Caco-2 (cell line): ENCODE measurements around the gene CENPP. TPM values are rescaled to one million over a fixed set of nuclear protein-coding genes. Genes with fewer than 3 reads are reported as not detected.

Source experiments
- Bru-seq: library from RNA; stranded (reverse); fragments of 400-500 nt; gene quantifications from one replicate; lab custom pipeline; 2021; lab: Mats Ljungman, UMichigan
- BruChase-seq, 2 experiments: library from RNA; stranded (reverse); fragments of 400-500 nt; gene quantifications; one replicate each; lab custom pipeline; 2021; lab: Mats Ljungman, UMichigan
- BruUV-seq: library from RNA; stranded (reverse); fragments of 400-500 nt; replicated peaks from 2 replicates; lab custom pipeline; 2021; lab: Mats Ljungman, UMichigan
- CTCF ChIA-PET: fragments of 300-600 bp; sonication (Branson Sonifier 250); formaldehyde crosslinking; loops from one replicate; lab custom pipeline; 2022; ENCODE audit warnings: antibody characterized with exemption; lab: Charles Lee
- POLR2A ChIA-PET: fragments of 300-600 bp; sonication (Branson Sonifier 250); formaldehyde crosslinking; loops from one replicate; lab custom pipeline; 2022; ENCODE audit warnings: antibody characterized with exemption; lab: Charles Lee
- DNase-seq, 2 experiments: peaks; one replicate each; pipeline versions ENCODE4 v3.0.0 to v3.0.0-alpha.2; 2020 to 2022
- H3K27me3 ChIP-seq: replicated peaks from 2 replicates; pipeline ENCODE4 v1.6.0; 2011; ENCODE audit warnings: low read length; ENCODE audit not compliant: control insufficient read depth, insufficient read depth
- H3K36me3 ChIP-seq: 2 replicates; pipeline ENCODE4 v1.5.1; 2011; ENCODE audit warnings: low read length; ENCODE audit not compliant: control insufficient read depth, insufficient read depth
- H3K4me1 ChIP-seq: fragments of 250-450 bp; sonication (Bioruptor Pico); 2 replicates; pipeline ENCODE4 v1.5.1; 2020; ENCODE audit warnings: mild to moderate bottlenecking
- H3K4me3 ChIP-seq: 2 replicates; pipeline ENCODE4 v1.5.1; 2011; ENCODE audit warnings: low read depth, mild to moderate bottlenecking, control low read depth, low read length
- H3K9me3 ChIP-seq: fragments of 250-450 bp; sonication (Bioruptor Pico); 2 replicates; pipeline ENCODE4 v1.5.1; 2020; ENCODE audit warnings: mild to moderate bottlenecking, moderate library complexity
- H3K27ac Mint-ChIP-seq: one replicate; pipeline ENCODE4 v1.8.0; 2022; ENCODE audit warnings: mixed read lengths; ENCODE audit not compliant: unreplicated experiment
- H3K27me3 Mint-ChIP-seq: one replicate; pipeline ENCODE4 v1.8.0; 2022; ENCODE audit warnings: mixed read lengths; ENCODE audit not compliant: insufficient read depth, unreplicated experiment
- H3K36me3 Mint-ChIP-seq: one replicate; pipeline ENCODE4 v1.8.0; 2022; ENCODE audit warnings: mild to moderate bottlenecking, mixed read lengths; ENCODE audit not compliant: insufficient read depth, unreplicated experiment
- H3K4me1 Mint-ChIP-seq: one replicate; pipeline ENCODE4 v1.8.0; 2022; ENCODE audit warnings: low read depth, mixed read lengths; ENCODE audit not compliant: unreplicated experiment
- H3K4me3 Mint-ChIP-seq: one replicate; pipeline ENCODE4 v1.8.0; 2022; ENCODE audit warnings: mild to moderate bottlenecking, moderate library complexity, mixed read lengths; ENCODE audit not compliant: unreplicated experiment
- H3K9me3 Mint-ChIP-seq: one replicate; pipeline ENCODE4 v1.8.0; 2022; ENCODE audit warnings: mixed read lengths; ENCODE audit not compliant: unreplicated experiment
- intact Hi-C: fragments of 100-400 bp; cut with micrococcal nuclease; formaldehyde crosslinking; loops from one replicate; pipeline ENCODE4 v1.10.0; 2022; ENCODE audit not compliant: unreplicated experiment
- long read RNA-seq: library from polyadenylated mRNA; stranded (forward); transcript quantifications from one replicate; pipeline ENCODE4 v2.0.0, GENCODE V29; 2022
- total RNA-seq: library from RNA; stranded (reverse); gene quantifications from 2 replicates; pipeline ENCODE4 v1.2.3, GENCODE V29; 2022
- TF ChIP-seq, protein P1 (sequence below), 2 experiments: fragments of 200-600 bp in 1 of 2; IDR thresholded peaks; 1 replicate in 1 of 2; 2 replicates in 1 of 2; pipeline versions ENCODE4 v1.5.1 to v1.8.0; 2011 to 2022; ENCODE audit warnings: antibody characterized with exemption in 1 of 2, control low read depth in 1 of 2, inconsistent platforms in 1 of 2, low read depth in 1 of 2, low read length in 1 of 2, mild to moderate bottlenecking in 1 of 2, moderate library complexity in 1 of 2; ENCODE audit not compliant: insufficient read depth in 1 of 2, severe bottlenecking in 1 of 2, unreplicated experiment in 1 of 2

Gene CENPP
- 7.6 and 7.8 TPM in 2 replicates for total RNA-seq
- percentile 54 among the genes with signal in this experiment for Bru-seq, nascent RNA
- BruChase-seq, experiment 1, labeled RNA remaining after a 2-hour chase = percentile 73 among the genes with signal in this experiment
- percentile 62 among the genes with signal in this experiment for BruChase-seq, experiment 2, labeled RNA remaining after a 6-hour chase
- long read RNA-seq, partial matches to known transcripts = 0 of 2 reads
- long read RNA-seq, other reads (novel, unspliced or antisense) = 1 of 2 reads

DNA sequence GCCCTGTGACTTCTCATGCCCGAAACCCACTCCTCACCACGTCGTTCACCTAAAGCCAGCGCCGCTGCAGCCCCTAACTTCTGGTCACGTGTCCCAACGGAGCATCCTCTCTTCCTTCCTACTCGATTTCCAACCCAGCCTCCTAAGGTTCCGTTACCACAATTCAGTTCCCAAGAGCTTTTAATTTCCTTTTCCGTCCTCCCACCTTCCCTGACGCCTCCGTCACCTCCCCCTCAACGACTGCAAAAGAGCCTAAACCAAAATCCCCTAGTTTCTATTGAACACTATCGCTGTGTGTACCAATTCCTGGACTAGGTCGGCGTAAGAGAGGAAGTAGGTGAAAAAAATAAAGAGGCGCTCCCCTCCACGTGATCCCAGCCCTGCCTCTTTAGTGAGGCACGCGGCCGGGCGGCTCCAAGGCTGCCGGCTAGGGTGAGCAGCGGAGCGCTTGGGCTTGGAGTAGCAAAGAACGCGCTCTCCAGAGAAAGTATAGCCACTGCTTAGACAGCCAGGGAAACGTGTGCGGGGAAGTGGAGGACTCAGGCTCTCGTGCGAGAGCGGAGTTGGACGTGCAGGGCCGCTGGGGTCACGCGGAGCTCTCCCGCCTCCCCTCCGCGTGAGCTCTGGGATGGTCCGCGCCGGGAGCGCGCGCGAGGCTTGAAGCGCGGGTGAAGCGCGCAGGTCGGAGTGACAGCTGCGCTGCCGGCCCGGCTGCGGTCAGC is at the start of gene CENPP, which contains the start of gene NOL8:
Gene CENPP, plus strand, starts transcription at position 685 of the 722 bp plus-strand sequence.
Gene NOL8, minus strand, starts transcription at position 82 of the 722 bp plus-strand sequence. CDS start 1,189 bp downstream, outside the sequence.
- no peaks in the 10 kb centered on the region for H3K4me1 ChIP-seq
- H3K9me3 ChIP-seq = no peaks in the 10 kb centered on the region
- TF ChIP-seq, protein P1, sequence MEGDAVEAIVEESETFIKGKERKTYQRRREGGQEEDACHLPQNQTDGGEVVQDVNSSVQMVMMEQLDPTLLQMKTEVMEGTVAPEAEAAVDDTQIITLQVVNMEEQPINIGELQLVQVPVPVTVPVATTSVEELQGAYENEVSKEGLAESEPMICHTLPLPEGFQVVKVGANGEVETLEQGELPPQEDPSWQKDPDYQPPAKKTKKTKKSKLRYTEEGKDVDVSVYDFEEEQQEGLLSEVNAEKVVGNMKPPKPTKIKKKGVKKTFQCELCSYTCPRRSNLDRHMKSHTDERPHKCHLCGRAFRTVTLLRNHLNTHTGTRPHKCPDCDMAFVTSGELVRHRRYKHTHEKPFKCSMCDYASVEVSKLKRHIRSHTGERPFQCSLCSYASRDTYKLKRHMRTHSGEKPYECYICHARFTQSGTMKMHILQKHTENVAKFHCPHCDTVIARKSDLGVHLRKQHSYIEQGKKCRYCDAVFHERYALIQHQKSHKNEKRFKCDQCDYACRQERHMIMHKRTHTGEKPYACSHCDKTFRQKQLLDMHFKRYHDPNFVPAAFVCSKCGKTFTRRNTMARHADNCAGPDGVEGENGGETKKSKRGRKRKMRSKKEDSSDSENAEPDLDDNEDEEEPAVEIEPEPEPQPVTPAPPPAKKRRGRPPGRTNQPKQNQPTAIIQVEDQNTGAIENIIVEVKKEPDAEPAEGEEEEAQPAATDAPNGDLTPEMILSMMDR (IDR thresholded peaks at IDR 0.05; ENCODE audit: insufficient read depth in 1 of 2, low read depth in 1 of 2, low read length in 1 of 2, severe bottlenecking in 1 of 2, unreplicated experiment in 1 of 2) = no peak
- H3K27me3 ChIP-seq = no peaks in the 10 kb centered on the region
- peak; percentile 80 for DNase-seq
- Mint-ChIP-seq H3K4me1 (peaks cover 6% of the 10 kb centered on the region), H3K27me3 (no peaks in the 10 kb centered on the region), H3K9me3 (no peaks in the 10 kb centered on the region), H3K27ac (peak within 1 kb of the TSS; percentile 98), H3K36me3 (peaks cover 11% of the 10 kb centered on the region), H3K4me3 (peak within 1 kb of the TSS; percentile 96)
- no peaks in the 10 kb centered on the region for H3K36me3 ChIP-seq
- ChIA-PET POLR2A (interaction anchor here (0.6 to 1.4 kb wide), 4 partner anchors 8 to 345 kb away, joined by 3 to 8 read pairs (median 3); partner anchors contain the start of gene IPPK), CTCF (interaction anchor here (0.7 kb wide), 1 partner anchor 177 kb away, joined by 4 read pairs; no protein-coding TSS in a partner anchor)
- intact Hi-C loops = loop anchor here (5.0 kb wide), 1 partner anchor 307 kb away; no protein-coding TSS in a partner anchor
- peak within 1 kb of the TSS; percentile 93 for H3K4me3 ChIP-seq
- BruUV-seq = no TSS peak

DNA sequence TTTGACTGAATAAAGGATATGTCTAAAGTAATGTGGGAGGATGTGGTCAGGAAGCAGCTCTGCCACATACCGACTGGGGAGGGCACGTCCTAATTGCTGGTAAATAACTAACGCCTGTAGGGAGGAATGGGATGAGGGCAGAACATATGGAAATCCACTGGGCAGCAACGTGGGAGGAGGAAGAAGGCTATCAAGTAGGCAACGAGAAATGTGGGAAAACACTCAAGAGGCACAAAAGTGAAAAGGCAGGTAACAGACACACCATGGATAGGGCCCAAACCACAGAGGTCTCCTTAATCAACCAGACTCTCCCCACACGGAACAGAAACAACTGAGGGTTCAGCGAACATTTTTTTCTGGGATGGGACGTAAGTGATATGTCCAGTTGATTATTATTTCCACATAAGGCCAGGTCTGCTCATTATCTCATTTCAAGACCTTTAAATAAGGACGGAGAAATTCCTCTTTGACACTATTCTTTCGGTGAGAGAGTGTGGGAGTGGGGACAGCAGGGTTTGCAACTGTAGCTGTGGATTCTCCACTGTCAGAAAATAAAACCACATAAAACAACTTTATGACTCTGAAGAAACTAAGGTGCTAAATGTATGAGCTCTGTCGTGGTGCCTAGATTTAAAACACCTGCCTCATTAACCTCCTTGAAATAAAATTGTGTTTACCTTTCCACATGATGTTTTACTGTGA is 49.3 kb upstream of the CENPP start:
- no peak overlapping the region for H3K4me3 Mint-ChIP-seq
- H3K36me3 Mint-ChIP-seq = peaks cover 81% of the 10 kb centered on the region
- Histone ChIP-seq H3K4me3 (no peak overlapping the region), H3K27me3 (no peaks in the 10 kb centered on the region), H3K36me3 (no peaks in the 10 kb centered on the region), H3K4me1 (no peaks in the 10 kb centered on the region), H3K9me3 (no peaks in the 10 kb centered on the region)
- TF ChIP-seq, protein P1 (IDR thresholded peaks at IDR 0.05; ENCODE audit: insufficient read depth in 1 of 2, low read depth in 1 of 2, low read length in 1 of 2, severe bottlenecking in 1 of 2, unreplicated experiment in 1 of 2) = no peak
- no TSS peak for BruUV-seq
- CTCF ChIA-PET = no interaction called here
- POLR2A ChIA-PET = no interaction called here
- no peaks in the 10 kb centered on the region for H3K9me3 Mint-ChIP-seq
- no peak for DNase-seq
- H3K27me3 Mint-ChIP-seq = no peaks in the 10 kb centered on the region
- no peaks in the 10 kb centered on the region for H3K4me1 Mint-ChIP-seq
- H3K27ac Mint-ChIP-seq = no peak overlapping the region
- intact Hi-C loops = no loop called here

DNA sequence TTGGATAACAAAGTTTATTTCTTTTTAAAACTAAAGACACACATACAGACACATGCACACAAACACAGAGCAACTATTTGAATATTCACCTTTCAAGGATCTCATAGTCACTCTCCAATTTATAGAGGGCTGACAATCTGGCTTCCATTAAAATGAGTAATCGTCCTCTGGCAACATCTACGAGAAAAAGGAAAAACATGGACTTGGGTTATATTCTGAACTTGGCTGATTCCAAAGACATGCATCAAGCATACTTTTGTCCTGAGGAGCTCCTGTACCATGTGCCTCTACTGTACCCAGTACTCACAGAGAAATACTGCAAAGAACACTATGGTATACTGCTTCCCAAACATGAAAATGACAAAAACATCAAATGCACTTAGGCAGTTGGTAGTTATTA is 47.6 kb upstream of the CENPP start:
- H3K9me3 ChIP-seq = no peaks in the 10 kb centered on the region
- no peaks in the 10 kb centered on the region for H3K4me1 Mint-ChIP-seq
- ChIA-PET CTCF (no interaction called here), POLR2A (interaction anchor here (0.6 kb wide), 1 partner anchor 26 kb away, joined by 3 read pairs; no protein-coding TSS in a partner anchor)
- peaks cover 84% of the 10 kb centered on the region for H3K36me3 Mint-ChIP-seq
- intact Hi-C loops = no loop called here
- H3K27me3 ChIP-seq = no peaks in the 10 kb centered on the region
- H3K36me3 ChIP-seq = no peaks in the 10 kb centered on the region
- no TSS peak for BruUV-seq
- no peak overlapping the region for H3K4me3 ChIP-seq
- H3K4me3 Mint-ChIP-seq = no peak overlapping the region
- no peak overlapping the region for H3K27ac Mint-ChIP-seq
- DNase-seq = no peak
- TF ChIP-seq, protein P1 (IDR thresholded peaks at IDR 0.05; ENCODE audit: insufficient read depth in 1 of 2, low read depth in 1 of 2, low read length in 1 of 2, severe bottlenecking in 1 of 2, unreplicated experiment in 1 of 2) = no peak
- no peaks in the 10 kb centered on the region for H3K9me3 Mint-ChIP-seq
- H3K27me3 Mint-ChIP-seq = no peaks in the 10 kb centered on the region
- H3K4me1 ChIP-seq = no peaks in the 10 kb centered on the region
